GM11168 (cell line): ENCODE data around the gene RANBP1.

Source experiments
- in situ Hi-C: fragments of 300-500 bp; cut with MboI; formaldehyde crosslinking; loops from one replicate; pipeline ENCODE4 v1.12.0; 2022; ENCODE audit warnings: low sequenced_read_pairs; ENCODE audit not compliant: unreplicated experiment

The RANBP1 gene

DNA sequence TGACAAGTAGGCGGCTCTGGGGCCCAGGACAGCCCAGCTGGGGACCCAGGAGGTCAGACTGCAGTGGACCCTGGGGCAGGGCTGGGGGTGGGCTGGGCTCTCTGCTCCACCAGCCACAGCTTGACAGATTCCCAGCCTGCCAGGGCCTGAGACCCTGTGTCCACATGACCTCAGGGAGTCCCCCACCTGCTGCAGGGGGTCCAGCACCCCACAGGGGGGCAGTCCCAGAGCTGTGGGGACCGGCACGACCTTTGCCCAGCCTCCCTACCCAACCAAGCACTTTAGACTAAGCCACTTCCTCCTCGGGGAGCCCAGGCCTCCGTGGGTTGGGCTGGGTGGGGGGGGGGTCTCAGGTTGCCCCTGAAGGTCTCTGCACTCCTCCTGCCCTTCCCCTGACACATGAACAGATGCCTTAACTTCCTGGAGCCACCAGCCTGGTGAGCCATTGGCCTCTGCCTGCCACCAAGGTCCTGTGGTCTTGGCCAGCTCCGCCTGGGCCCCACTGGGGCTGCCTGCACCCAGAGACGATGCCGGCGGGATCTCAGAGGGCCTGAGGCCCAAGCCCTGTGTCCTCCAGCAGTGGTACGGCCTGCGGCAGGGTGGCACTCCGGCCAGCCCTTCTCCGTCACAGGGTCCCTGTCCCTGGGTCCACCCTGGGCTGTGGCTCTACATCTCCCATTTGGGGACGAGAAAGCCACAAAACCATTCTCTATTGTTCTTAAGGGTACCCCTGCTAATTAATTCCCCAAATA is 31.5 kb downstream of the RANBP1 start:
- in situ Hi-C loops: no loop called here

DNA sequence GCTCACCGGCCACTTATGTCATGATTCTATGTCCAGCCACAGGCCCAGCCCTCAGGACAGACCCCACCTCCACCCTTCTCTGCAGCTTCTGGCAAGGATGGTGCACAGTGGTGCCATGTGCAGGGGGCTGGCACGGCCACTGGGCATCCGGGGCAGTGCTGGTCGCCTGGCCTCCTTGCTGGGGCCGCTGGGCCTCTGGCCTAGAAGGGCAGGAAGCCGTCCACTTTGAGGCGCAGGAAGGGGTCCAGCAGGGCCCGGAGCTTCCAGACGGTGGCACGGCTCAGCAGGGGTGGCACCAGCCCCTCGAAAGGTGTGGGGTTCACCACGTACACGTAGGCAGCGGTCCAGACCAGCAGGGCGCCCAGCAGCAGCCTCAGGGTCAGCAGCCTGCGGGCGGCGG is 32.5 kb downstream of the RANBP1 start:
- in situ Hi-C loops: no loop called here

DNA sequence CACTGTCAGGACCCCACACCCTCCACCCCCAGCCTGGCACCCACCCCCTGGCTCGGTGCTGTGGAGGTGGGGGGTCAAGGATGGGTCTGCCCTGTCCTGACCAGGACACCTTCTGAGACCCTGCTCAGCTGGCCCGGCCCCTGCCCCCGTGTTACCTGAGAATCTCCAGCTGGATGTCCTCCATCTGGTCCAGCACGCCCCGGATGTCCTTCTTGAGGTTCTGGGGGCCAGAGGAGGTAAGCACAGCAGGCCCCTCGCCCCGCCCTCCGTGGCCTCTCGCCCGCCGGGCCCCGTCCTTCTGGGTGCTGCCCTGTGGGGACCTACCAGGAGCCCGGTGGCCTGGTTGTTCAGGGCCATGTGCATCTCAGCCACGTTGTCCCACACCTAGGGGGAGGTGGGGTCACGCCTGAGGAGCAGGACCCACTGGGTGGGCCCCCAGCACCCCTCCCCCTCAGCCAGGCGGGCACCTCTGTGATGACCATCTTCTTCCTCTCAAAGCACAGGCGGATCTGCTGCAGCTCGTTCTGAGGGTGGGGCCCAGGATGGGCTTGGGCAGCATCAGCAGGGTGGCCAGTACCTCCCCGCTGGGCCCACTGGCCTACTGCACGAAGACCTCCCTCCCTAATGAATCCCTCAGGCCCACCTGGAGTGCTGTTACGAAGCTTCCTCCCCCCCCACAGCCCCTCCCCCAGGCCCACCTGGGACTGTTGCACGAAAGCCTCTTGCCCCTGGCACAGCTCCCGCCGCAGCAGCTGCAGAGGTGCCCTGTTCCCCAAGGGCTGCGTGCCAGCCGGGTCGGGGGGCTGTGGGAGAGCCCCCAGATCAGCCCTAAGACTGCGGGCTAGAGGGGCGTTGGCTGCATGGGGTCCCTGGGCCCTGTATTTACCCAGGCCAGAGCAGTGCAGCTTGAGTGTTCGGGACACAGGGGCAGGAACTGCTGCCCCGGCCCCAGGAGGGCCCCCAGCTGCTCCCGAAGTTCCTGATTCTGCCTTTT is 33.6 kb downstream of the RANBP1 start:
- in situ Hi-C loops: no loop called here

DNA sequence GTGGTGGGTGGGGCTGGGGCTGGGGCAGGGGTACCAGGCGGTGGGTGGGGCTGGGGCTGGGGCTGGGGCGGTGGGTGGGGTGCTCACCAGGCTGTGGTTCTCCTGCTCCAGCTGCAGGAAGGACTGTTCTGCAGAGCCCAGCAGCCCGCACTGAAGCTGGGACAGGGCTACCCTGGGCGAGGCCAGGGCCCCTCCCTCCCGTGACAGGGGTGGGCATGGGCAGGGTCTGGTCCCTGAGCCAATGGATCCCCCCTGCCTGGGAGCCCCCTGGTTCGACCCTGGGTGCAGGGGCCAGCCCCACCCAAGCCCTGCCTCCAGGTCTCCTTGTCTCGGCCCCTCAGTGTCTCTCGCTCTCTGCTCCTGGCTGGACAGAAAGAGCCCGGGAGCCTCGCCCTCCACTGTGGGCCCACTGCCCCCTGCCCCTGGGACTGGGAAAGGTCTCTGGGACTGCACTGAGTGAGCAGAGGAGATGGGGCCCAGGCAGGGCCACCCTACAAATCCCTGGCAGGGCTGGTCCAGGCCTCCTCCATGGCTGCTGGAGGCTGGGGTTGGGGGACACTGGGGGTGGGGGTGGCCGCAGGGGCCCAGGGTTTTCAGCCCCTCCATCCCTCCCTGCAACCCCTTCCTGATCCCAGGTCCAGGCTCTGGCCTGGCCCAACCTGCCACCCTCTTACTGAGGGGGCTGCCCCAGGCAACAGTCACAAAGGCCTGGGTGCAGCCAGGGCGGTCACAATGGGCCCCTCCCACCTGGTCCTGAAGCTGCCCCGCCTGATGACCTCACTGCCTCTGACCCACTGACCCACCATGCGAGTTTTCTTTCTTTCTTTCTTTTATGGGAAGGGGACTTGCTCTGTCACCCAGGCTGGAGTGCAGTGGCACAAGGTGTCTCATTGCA is 34.7 kb downstream of the RANBP1 start, which contains the start of gene CCDC188:
Gene CCDC188, minus strand, starts transcription at position 675 of the 895 bp plus-strand sequence. Its CDS starts 69 bp downstream, at position 606.
- in situ Hi-C loops: no loop called here

DNA sequence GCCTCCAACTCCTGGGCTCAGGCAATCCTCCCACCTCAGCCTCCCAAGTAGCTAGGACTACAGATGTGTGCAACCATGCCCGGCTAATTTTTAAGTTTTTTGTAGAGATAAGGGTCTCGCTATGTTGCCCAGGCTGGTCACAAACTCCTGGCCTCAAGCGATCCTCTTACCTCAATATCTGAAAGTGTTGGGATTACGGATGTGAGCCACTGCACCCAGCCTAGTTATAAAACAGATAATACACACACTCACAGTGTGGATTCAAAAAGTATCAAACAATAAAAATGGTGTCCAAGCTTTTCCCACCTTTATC is 35.3 kb downstream of the RANBP1 start:
- in situ Hi-C loops: no loop called here

DNA sequence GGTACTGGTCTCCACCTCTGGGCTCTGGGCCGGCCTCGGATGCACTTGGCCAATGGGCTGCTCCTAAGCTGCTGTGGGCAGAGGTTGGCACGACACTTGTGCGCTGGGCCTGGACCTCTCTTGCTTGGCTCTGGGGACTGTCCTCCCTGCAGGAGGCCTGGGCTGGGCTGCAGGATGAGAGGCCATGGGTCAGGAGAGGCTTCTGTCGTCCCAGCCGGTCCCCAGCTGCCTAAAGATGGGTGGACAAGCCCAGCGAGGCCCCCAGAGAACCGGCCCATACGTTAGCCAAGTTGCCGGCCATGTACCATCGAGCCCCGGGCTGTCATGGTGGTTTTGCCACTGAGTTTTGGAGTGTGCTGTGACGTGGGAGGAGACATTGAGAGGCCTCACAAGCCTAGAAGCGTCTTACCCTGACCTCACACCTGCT is 36.6 kb downstream of the RANBP1 start:
- in situ Hi-C loops: no loop called here

DNA sequence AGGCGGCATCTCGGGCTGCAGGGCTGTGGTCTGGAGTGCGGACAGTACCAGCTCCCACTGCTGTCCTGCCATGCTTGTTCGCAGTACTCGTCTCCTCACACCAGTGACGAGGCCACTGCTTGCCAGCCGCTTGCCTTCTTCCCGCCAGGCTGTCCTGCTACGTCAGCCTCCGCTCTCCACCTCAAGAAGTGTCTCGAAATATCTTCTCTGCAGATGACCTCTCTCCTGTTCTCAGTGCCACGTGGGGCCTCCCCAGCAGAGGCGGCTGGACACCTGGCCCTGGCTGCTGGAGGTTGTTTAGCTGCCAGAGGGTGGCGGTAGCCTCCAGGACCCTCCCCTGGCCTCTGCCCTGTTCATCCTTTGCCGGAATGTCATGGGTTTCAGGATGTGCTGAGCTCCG is 38.0 kb downstream of the RANBP1 start:
- in situ Hi-C loops: no loop called here

DNA sequence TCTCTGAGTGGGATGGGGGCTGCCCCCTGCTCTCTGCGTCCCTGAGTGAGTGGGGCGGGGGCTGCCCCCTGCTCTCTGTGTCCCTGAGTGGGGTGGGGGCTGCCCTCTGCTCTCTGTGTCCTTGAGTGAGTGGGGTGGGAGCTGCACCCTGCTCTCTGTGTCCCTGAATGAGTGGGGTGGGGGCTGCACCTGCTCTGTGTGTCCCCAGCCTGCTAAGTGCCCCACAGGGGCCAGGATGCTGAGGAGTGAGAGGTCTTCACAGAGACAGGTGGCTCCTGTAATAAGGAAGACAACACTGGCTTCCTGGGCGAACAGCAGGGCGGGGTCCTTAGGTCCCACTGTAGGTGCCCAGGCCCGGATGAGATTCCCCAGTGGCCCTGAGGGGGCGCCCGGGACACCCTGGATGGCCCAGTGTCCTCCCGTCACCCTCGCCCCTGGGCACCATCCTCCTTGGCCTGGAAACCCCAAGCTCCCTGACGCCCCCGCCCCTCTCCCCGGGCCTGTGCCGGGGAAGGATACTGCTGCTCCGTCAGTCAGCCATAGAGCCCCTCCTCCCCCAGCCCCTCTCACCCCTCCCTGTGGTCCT is 38.8 kb downstream of the RANBP1 start:
- in situ Hi-C loops: loop anchor here (5.0 kb wide), 1 partner anchor 128 kb away; no protein-coding TSS in a partner anchor

DNA sequence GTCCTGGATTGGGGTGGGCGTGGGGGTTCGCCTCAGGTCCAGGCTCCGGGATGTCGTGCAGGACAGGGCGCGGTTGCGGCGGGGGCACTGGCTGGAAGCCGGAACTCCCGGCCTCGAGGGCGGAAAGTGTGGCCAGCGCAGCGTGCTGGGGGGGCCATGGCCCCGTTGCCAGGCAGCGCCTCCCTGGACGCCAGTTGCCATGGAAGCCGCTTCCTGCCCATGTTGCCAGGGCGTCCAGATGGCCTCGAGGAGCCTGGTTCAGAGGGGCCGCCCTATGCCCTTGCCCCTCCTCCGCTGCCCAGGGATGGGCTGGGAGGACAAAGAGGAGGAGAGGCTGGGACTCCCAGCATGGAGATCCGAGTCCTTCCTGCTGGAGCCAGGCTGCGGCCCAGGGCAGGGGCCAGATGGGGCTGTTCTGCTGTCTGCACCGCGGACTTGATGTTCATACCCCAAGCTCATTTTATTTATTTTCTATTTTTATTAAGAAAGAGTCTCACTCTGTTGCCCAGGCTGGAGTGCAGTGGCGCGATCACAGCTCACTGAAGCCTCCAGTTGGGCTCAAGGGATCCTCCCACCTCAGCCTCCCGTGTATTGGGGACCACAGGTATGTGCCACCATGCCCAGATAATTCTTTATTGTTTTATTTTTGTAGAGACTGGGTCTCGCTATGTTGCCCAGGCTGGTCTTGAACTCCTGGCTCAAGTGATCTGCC is 39.6 kb downstream of the RANBP1 start:
- in situ Hi-C loops: loop anchor here (5.0 kb wide), 1 partner anchor 127 kb away; no protein-coding TSS in a partner anchor

DNA sequence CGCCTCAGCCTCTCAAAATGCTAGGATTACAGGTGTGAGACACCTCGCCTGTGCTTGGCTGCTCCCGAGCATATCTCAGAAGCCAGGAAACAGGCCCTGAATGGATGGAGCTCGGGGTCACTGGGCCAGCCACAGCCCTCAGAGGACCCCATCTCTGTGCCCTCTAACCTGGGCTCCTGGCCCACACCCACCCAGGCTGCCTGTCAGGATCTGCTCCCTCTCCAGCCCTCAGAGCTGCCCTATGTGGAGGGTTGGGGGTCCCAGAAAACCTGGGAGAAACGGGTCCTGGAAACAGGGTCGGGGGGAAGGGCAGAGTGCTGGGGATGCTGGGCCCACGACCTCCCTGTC is 40.1 kb downstream of the RANBP1 start:
- in situ Hi-C loops: loop anchor here (5.0 kb wide), 1 partner anchor 126 kb away; no protein-coding TSS in a partner anchor

DNA sequence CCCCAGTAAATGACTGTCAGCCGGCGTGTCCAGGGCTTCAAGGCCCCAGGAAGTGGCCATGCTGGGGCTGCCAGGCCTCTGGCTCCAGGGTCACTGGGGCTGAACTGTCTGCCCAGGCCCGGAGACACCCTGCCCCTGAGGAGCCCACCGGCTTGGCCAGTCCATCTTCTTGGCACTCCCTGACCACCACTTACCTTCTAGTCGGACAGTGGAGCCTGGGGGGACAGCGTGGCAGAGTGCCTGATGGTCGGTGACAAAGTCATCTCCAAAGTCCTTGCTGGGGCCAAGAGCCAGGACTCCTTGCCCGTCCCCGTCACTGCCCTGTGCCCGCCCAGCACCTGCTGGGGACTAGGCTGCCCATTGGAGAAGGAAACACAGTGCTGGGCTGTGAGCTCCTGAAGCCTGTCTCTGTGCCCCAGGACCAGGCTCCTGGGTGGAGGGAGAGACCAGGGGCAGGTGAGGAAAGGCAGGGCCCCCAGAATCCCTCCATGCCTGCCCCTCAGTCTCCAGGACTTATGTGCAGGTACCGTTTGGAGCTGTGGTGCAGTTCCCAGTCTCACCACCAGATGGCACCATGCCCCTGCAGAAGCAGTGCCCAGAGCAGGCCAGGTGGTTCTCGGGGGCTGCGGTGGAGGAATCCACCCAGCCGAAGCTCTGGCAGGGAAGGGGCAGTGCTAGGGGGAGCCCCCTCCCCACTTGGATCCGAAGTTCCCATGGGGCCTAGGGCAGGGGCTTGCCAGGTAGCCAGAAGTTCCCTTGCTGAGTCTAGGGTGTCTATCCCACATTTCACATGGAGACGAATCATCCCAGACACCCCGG is 40.9 kb downstream of the RANBP1 start:
- in situ Hi-C loops: loop anchor here (5.0 kb wide), 1 partner anchor 125 kb away; no protein-coding TSS in a partner anchor

DNA sequence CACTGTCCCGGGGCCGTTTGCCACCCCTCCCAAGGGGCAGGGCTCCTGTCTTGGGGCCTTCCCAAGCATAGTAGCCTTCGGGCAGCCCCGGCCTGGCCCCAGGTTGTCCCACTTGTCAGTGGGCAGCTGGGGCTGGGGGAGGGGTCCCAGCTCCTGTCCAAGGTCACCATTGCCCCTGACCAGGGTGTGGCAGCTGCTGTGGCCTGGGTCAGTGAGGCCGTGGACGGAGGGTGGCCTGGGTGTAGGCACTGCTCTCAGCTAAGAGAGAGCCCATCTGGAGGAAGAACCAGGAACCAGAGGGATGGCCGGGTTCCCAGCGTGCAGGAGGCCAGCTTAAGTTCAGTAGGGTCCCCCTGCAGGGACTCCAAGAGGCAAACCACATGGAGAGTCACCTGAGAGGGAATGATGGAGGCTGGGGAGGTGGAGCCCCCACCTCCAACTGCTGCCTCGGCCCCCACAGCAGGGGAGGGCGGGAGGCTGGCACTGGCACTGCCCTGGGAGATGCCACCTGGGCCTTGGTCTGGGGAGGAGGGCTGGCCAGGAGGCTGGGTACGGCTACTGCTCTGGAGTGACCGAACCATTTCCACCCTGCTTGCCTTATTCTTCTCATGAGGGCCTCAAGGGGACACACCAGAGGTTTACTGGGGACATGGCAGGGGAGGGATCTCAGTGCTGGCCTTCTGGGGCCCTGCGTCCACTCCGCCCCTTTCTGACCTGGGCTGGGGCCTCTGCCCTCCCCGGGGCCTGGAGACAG is 41.7 kb downstream of the RANBP1 start:
- in situ Hi-C loops: loop anchor here (5.0 kb wide), 1 partner anchor 125 kb away; no protein-coding TSS in a partner anchor

DNA sequence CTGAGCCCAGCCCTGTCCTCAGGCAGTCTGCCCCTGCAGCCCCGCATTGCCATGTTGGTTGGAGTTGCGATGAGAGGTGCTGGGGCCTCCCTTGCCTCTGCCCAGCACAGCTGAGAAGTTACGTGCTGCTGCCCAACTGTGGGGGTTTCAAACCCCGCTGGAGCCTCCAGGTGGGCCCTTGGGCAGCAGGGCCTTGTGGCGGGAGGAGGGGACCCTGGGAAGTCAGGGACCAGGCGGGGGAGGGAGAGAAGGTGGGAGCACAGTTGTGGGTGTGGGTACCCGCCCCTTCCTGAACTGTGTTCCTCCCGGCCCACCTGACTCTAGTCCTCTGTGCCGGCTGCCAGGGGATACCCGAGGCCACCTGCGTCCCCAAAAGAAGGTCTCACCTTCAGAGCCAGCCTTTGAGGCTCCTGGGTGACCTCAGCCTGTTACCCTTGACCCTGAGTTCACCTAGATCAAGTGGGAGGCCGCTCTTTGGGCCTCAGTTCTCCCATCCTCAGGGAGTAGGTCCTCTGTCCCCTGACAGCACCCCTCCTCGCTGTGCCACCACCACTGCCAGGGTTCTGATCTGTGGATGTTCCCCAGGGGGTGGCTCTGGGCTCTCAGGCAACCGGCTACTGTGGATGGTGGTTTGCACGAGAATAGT is 42.6 kb downstream of the RANBP1 start:
- in situ Hi-C loops: loop anchor here (5.0 kb wide), 1 partner anchor 124 kb away; no protein-coding TSS in a partner anchor

DNA sequence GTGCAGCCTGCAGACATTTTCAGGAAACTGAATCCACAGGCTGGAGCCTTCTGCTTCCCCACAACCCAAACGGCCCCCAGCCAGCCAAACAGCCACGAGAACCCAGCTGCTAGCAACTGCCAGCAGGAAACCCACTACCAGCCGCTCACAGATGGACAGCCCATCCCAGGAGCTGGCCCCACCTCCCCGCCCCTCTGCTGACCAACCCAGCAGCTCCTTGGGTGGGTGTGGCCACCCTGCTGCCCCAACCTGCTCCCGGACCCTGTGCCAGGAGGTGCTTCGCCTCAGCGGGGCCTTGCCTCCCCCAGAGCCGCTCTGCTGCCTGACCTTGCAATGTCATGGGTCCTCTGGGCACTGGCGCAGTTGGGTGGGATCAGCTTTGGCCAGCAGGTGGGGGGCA is 43.2 kb downstream of the RANBP1 start:
- in situ Hi-C loops: loop anchor here (5.0 kb wide), 1 partner anchor 123 kb away; no protein-coding TSS in a partner anchor

DNA sequence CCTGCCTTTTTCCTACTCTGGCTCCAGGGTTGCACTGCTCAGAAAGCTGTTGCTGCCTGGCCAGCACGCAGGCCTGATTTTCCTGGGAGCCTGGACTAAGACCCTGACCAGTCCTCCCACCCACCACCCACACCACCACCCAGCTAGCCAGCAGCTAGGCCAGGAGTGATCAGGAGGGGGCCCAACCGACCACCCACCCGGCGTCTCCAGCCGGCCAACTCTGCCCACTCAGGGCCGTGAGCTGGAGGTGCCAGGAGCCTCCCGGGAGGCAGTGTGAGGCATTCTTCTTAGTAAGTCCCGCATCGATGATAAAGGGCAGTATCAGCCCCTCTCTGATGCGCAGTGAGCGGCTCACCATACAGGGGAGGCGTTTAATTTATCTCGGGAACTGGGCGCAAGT is 43.6 kb downstream of the RANBP1 start:
- in situ Hi-C loops: loop anchor here (5.0 kb wide), 1 partner anchor 123 kb away; no protein-coding TSS in a partner anchor

DNA sequence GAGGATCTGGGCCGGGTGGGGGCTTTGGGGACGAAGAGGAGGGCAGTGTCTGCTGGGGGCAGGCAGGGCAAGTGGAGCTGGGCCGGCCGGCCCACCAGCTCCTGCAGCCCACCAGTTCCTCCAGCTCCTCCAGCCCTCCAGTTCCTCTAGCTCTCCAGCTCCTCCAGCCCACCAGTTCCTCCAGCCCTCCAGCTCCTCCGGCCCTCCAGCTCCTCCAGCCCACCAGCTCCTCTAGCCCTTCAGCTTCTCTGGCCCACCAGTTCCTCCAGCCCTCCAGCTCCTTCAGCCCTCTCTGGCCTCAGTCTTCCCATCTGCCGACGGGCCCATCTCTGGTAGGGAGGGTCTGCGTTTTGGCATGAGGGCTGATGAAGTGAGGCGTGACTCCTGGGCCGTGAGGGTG is 44.1 kb downstream of the RANBP1 start:
- in situ Hi-C loops: no loop called here

DNA sequence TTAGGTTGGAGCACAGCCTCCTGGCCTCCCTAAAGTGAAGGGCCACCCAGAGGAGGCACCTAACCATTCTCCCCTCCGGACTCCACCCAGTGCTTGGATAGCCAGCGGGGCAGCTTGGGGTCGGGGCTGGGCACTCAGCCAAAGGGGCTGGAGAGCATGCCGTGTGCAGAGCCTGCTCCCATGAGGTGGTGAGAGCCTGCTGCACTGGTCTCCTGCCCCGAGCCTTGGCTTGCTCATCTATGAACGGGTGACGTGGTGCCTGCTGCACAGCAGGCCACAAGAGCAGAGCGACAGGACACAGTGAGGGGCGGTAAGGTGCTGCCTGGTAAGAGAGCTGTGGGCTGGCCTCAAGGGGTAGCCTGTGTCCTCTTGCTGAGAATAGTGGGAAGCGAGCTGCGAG is 49.0 kb downstream of the RANBP1 start:
- in situ Hi-C loops: loop anchor here (5.0 kb wide), 1 partner anchor 72 kb away; no protein-coding TSS in a partner anchor
